Right lobe of liver (tissue), 4 donors: ENCODE data around the gene MEGF8.
"Not testable (repeated sequence)": the region's sequence is repeated elsewhere in the genome, so short reads cannot be mapped to it uniquely, and the experiment has no call there.

Source experiments
- POLR2A ChIP-seq: fragments of 450-650 bp; IDR thresholded peaks from one replicate; pipeline ENCODE4 v1.6.1; 2017; ENCODE audit warnings: antibody characterized with exemption, mild to moderate bottlenecking
- TF ChIP-seq, protein P1 (sequence below), 4 donors: fragments of 200-600 bp in 3 of 4; fragments of 450-650 bp in 1 of 4; IDR thresholded peaks; one replicate each; pipeline versions ENCODE4 v1.5.1 to v1.8.0; 2016 to 2022; ENCODE audit warnings: antibody characterized with exemption in 4 of 4, mild to moderate bottlenecking in 2 of 4
- donor health status: DM: no; HTN: no; CAD: no.
- donor health status: DM: no; HTN: no; CAD: no.
- donor health status: DM: no; HTN: yes; CAD: no.

DNA sequence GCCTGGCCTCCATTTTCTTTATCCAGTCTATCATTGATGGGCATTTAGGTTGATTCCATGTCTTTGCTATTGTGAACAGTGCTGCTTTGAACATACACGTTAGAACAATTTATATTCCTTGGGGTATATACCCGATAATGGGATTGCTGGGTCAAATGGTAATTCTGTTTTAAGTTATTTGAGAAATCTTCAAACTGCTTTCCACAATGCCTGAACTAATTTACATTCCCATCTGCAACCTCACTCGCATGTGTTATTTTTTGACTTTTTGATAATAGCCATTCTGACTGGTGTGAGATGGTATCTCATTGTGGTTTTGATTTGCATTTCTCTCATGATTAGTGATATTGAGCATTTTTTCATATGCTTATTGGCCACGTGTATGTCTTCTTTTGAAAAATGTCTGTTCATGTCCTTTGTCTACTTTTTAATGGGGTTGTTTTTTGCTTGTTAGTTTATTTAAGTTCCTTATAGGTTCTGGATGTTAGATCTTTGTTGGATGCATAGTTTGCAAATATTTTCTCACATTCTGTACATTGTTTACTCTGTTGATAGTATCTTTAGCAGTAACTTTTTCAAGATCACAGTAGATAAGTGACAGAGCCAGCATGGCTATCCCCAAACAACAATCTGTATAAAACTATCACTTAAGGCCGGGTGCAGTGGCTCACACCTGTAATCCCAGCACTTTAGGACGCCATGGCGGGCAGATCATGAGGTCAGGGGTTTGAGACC, 13.9 kb downstream of the MEGF8 start:
- TF ChIP-seq, protein P1, sequence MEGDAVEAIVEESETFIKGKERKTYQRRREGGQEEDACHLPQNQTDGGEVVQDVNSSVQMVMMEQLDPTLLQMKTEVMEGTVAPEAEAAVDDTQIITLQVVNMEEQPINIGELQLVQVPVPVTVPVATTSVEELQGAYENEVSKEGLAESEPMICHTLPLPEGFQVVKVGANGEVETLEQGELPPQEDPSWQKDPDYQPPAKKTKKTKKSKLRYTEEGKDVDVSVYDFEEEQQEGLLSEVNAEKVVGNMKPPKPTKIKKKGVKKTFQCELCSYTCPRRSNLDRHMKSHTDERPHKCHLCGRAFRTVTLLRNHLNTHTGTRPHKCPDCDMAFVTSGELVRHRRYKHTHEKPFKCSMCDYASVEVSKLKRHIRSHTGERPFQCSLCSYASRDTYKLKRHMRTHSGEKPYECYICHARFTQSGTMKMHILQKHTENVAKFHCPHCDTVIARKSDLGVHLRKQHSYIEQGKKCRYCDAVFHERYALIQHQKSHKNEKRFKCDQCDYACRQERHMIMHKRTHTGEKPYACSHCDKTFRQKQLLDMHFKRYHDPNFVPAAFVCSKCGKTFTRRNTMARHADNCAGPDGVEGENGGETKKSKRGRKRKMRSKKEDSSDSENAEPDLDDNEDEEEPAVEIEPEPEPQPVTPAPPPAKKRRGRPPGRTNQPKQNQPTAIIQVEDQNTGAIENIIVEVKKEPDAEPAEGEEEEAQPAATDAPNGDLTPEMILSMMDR (IDR thresholded peaks at IDR 0.05) = not testable (repeated sequence)
- not testable (repeated sequence) for TF ChIP-seq POLR2A
